Activated B cell treated with CpG ODN at 0.5 μM for 24 hours (primary cell): ENCODE measurements around the gene METTL4. TPM values are rescaled to one million over a fixed set of nuclear protein-coding genes. Genes with fewer than 3 reads are reported as not detected.

ENCODE experiments used
- ATAC-seq: fragments of 200-7000 bp; cut with Tn5 transposase; one replicate; pipeline ENCODE4 v1.10.0; 2021; ENCODE audit warnings: low read depth, mild to moderate bottlenecking, moderate library complexity
- CTCF ChIA-PET: fragments of 350-600 bp; sonication (Branson Sonifier 250); formaldehyde crosslinking; loops from one replicate; lab custom pipeline; 2021; ENCODE audit warnings: antibody characterized with exemption; lab: Charles Lee
- POLR2A ChIA-PET: fragments of 350-600 bp; sonication (Branson Sonifier 250); formaldehyde crosslinking; loops from one replicate; lab custom pipeline; 2021; ENCODE audit warnings: antibody characterized with exemption; lab: Charles Lee
- DNase-seq: peaks from one replicate; pipeline ENCODE4 v3.0.0; 2022
- H3K27ac Mint-ChIP-seq: one replicate; pipeline ENCODE4 v1.8.0; 2020; ENCODE audit warnings: mixed read lengths
- H3K27me3 Mint-ChIP-seq: one replicate; pipeline ENCODE4 v1.8.0; 2021; ENCODE audit warnings: mixed read lengths
- H3K36me3 Mint-ChIP-seq: one replicate; pipeline ENCODE4 v1.8.0; 2021; ENCODE audit warnings: low read depth, mixed read lengths
- H3K4me1 Mint-ChIP-seq: one replicate; pipeline ENCODE4 v1.8.0; 2021; ENCODE audit warnings: mixed read lengths
- H3K4me3 Mint-ChIP-seq: one replicate; pipeline ENCODE4 v1.8.0; 2020; ENCODE audit warnings: mild to moderate bottlenecking, mixed read lengths
- H3K9me3 Mint-ChIP-seq: one replicate; pipeline ENCODE4 v1.8.0; 2020; ENCODE audit warnings: mixed read lengths
- intact Hi-C: fragments of 100-400 bp; cut with micrococcal nuclease; formaldehyde crosslinking; loops from one replicate; pipeline ENCODE4 v1.15.1; 2024
- total RNA-seq: library from RNA; stranded (reverse); gene quantifications from 2 replicates; pipeline ENCODE4 v1.2.3, GENCODE V29; 2022
- TF ChIP-seq, protein P1 (sequence below): fragments of 200-600 bp; IDR thresholded peaks from one replicate; pipeline ENCODE4 v1.8.0; 2022; ENCODE audit warnings: antibody characterized with exemption, mild to moderate bottlenecking

Gene METTL4
- total RNA-seq, 1 donor from 2014 or later, result 17.4 TPM

DNA sequence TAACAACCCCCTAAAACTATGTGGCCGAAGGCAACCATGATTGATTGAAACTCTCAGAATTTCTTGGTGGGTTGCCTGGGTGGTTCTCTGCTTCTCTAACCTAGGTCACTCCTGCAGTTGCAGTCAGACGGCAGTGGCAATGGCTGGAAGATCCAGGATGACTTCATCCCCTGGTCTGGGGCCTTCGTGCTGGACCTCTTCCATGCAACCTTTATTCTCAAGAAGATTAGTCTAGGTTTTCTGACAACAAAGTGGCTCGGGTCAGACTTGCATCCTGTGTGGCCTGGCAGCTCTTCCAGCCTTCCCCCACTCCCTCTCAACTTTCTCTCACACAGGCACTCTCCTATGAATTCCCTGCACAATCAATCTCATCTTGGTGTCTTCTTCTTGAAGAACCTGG lies 76.4 kb downstream of the METTL4 start:
- intact Hi-C loops, result no loop called here
- CTCF ChIA-PET, result no interaction called here
- no peak for DNase-seq
- Mint-ChIP-seq H3K27me3 (peaks cover 13% of the 10 kb centered on the region), H3K36me3 (no peaks in the 10 kb centered on the region), H3K9me3 (no peaks in the 10 kb centered on the region), H3K4me1 (no peaks in the 10 kb centered on the region), H3K27ac (no peak overlapping the region), H3K4me3 (no peak overlapping the region)
- ATAC-seq, result no peak
- POLR2A ChIA-PET, result no interaction called here
- TF ChIP-seq, protein P1, sequence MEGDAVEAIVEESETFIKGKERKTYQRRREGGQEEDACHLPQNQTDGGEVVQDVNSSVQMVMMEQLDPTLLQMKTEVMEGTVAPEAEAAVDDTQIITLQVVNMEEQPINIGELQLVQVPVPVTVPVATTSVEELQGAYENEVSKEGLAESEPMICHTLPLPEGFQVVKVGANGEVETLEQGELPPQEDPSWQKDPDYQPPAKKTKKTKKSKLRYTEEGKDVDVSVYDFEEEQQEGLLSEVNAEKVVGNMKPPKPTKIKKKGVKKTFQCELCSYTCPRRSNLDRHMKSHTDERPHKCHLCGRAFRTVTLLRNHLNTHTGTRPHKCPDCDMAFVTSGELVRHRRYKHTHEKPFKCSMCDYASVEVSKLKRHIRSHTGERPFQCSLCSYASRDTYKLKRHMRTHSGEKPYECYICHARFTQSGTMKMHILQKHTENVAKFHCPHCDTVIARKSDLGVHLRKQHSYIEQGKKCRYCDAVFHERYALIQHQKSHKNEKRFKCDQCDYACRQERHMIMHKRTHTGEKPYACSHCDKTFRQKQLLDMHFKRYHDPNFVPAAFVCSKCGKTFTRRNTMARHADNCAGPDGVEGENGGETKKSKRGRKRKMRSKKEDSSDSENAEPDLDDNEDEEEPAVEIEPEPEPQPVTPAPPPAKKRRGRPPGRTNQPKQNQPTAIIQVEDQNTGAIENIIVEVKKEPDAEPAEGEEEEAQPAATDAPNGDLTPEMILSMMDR, result no peak

Other genes starting within 250 kb of the METTL4 start
- 1.9 and 2.6 TPM in 2 replicates for gene NDC80, start 52 bp upstream of the METTL4 start, total RNA-seq
- 111 and 144 TPM in 2 replicates for gene SMCHD1, start 84.2 kb upstream of the METTL4 start, total RNA-seq